ENCODE results near the gene MORN1. TPM values are rescaled to one million over a fixed set of nuclear protein-coding genes. Genes with fewer than 3 reads are reported as not detected.

The MORN1 gene
- total and polyA plus RNA-seq, 2 of the 4 experiments (the other 2 are of a cell fraction): 3.0 to 4.2 TPM

- Histone ChIP-seq H3K9ac (ENCODE audit: low read depth, low read length) (no peak overlapping the region), H3K23ac (ENCODE audit: low read depth, low read length) (no peak overlapping the region), H3K14ac (replicated peaks; ENCODE audit: low read depth, low read length) (no peak overlapping the region), H4K5ac (ENCODE audit: low read depth, low read length) (no peak overlapping the region), H3K9me1 (ENCODE audit: insufficient read depth, low read length) (no peaks in the 10 kb centered on the region), H3K4me1 (ENCODE audit: control insufficient read depth, insufficient read depth, low read length) (no peaks in the 10 kb centered on the region), H4K8ac (ENCODE audit: low read depth in 2 of 2, low read length in 2 of 2) (no peak overlapping the region), H2BK120ac (ENCODE audit: low read depth, low read length) (no peak overlapping the region), H4K20me1 (ENCODE audit: insufficient read depth, low read length) (no peaks in the 10 kb centered on the region), H3K27me3 (ENCODE audit: control insufficient read depth, insufficient read depth, low read length) (no peaks in the 10 kb centered on the region), H3K79me1 (ENCODE audit: low read depth in 1 of 2, low read length in 2 of 2) (no peaks in the 10 kb centered on the region), H3K36me3 (ENCODE audit: control insufficient read depth, insufficient read depth, low read length) (no peaks in the 10 kb centered on the region), H2AK5ac (ENCODE audit: low read depth, low read length) (no peak overlapping the region), H2BK5ac (ENCODE audit: low read depth, low read length, poor library complexity, severe bottlenecking) (no peak overlapping the region), H3K4me2 (ENCODE audit: low read depth, low read length) (no peak overlapping the region), H3K18ac (ENCODE audit: low read depth, low read length) (no peak overlapping the region), H3K4ac (ENCODE audit: low read depth, low read length) (no peak overlapping the region), H3K27ac (ENCODE audit: insufficient read depth, low read length) (no peak overlapping the region), H2BK20ac (ENCODE audit: low read depth, low read length) (no peak overlapping the region), H3K9me3 (ENCODE audit: control insufficient read depth, insufficient read depth, low read length) (no peaks in the 10 kb centered on the region), H2BK15ac (ENCODE audit: low read depth, low read length) (no peak overlapping the region), H3K4me3 (ENCODE audit: insufficient read depth, low read depth, low read length) (no peak overlapping the region), H4K91ac (ENCODE audit: insufficient read depth, low read depth, low read length) (no peak overlapping the region), H2AFZ (replicated peaks; ENCODE audit: low read length, poor library complexity) (no peak overlapping the region), H2AK9ac (replicated peaks; ENCODE audit: low read depth, low read length, poor library complexity) (no peak overlapping the region), H3K56ac (ENCODE audit: extremely low read depth, insufficient read depth, low read length) (no peak overlapping the region)
- 66% methylated on average over 16 of the region's 38 CpGs; no CpG with 5 or more reads in 1 of the 2 experiments for WGBS, 2 experiments (ENCODE audit: extremely low coverage in 2 of 2, insufficient read length in 1 of 2)
- CTCF ChIA-PET: no interaction called here
- no peak for DNase-seq
- intact Hi-C loops (cut with micrococcal nuclease) (no loop called here), dilution Hi-C loops (cut with HindIII; ENCODE audit: low sequenced_read_pairs, unreplicated experiment) (no loop called here), in situ Hi-C loops (cut with MboI; ENCODE audit: low sequenced_read_pairs) (loop anchor here (25.0 kb wide), 1 partner anchor 392 kb away; no protein-coding TSS in a partner anchor)
- POLR2A ChIA-PET (ENCODE audit: unreplicated experiment): no interaction called here
- no peak for ATAC-seq (ENCODE audit: low read depth)
- no TSS peak for BruUV-seq (replicated peaks)
- TF ChIP-seq RFX5 (IDR thresholded peaks at IDR 0.05; ENCODE audit: low read depth, low read length) (no peak), MXI1 (IDR thresholded peaks at IDR 0.05; ENCODE audit: borderline replicate concordance, low read depth, low read length) (no peak), MAFK (IDR thresholded peaks at IDR 0.05; ENCODE audit: low read depth, low read length) (no peak), FOS (IDR thresholded peaks at IDR 0.05; ENCODE audit: low read depth, low read length) (no peak), RAD21 (IDR thresholded peaks at IDR 0.05; ENCODE audit: low read length) (no peak), CHD1 (IDR thresholded peaks at IDR 0.05; ENCODE audit: low read depth, low read length) (no peak), USF2 (IDR thresholded peaks at IDR 0.05; ENCODE audit: low read depth, low read length) (no peak), CTCF (conservative IDR thresholded peaks at IDR 0.05; ENCODE audit: low read depth, low read length) (no peak), MAZ (IDR thresholded peaks at IDR 0.05; ENCODE audit: borderline replicate concordance, low read depth, low read length) (no peak), POLR2A (IDR thresholded peaks at IDR 0.05; ENCODE audit: low read depth, low read length) (no peak), BHLHE40 (IDR thresholded peaks at IDR 0.05; ENCODE audit: low read depth, low read length) (no peak), CEBPB (IDR thresholded peaks at IDR 0.05; ENCODE audit: low read depth, low read length) (no peak), RCOR1 (IDR thresholded peaks at IDR 0.05; ENCODE audit: insufficient replicate concordance, low read length) (no peak), NFE2L2 (IDR thresholded peaks at IDR 0.05; ENCODE audit: low read depth, low read length) (no peak)
- TF ChIP-seq, protein P1, sequence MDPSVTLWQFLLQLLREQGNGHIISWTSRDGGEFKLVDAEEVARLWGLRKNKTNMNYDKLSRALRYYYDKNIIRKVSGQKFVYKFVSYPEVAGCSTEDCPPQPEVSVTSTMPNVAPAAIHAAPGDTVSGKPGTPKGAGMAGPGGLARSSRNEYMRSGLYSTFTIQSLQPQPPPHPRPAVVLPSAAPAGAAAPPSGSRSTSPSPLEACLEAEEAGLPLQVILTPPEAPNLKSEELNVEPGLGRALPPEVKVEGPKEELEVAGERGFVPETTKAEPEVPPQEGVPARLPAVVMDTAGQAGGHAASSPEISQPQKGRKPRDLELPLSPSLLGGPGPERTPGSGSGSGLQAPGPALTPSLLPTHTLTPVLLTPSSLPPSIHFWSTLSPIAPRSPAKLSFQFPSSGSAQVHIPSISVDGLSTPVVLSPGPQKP (IDR thresholded peaks at IDR 0.05; ENCODE audit: borderline replicate concordance, low read depth, low read length): no peak
Observed at GRCh38 chr1:2354511-2355372, 36.6 kb downstream of the MORN1 start.

All from IMR-90 (cell line).